SK-N-SH (cell line): ENCODE measurements around the gene PBRM1.
"Not testable (repeated sequence)": the region's sequence is repeated elsewhere in the genome, so short reads cannot be mapped to it uniquely, and the experiment has no call there.

ENCODE experiments used
- CHD2 ChIP-seq: fragments of 150-350 bp; IDR thresholded peaks from 2 replicates; pipeline ENCODE4 v1.6.1; 2018; ENCODE audit warnings: low read length; ENCODE audit not compliant: partially characterized antibody
- EP300 ChIP-seq, 2 experiments: IDR thresholded peaks; 2 replicates each; pipeline versions ENCODE4 v1.4.0 to v1.6.1; 2012; ENCODE audit warnings: borderline replicate concordance in 1 of 2, low read depth in 1 of 2, low read length in 1 of 2
- EZH2phosphoT487 ChIP-seq: fragments of 200-600 bp; sonication (generic); IDR thresholded peaks from 2 replicates; pipeline ENCODE4 v1.6.1; 2017; ENCODE audit warnings: low read depth, mixed run types, mild to moderate bottlenecking, antibody characterized with exemption, moderate library complexity, borderline replicate concordance
- FOXM1 ChIP-seq: IDR thresholded peaks from 2 replicates; pipeline ENCODE4 v1.4.0; 2012; ENCODE audit warnings: low read depth, mild to moderate bottlenecking
- MEF2A ChIP-seq: IDR thresholded peaks from 2 replicates; pipeline ENCODE4 v1.4.0; 2012; ENCODE audit warnings: low read depth, borderline replicate concordance
- MXI1 ChIP-seq: IDR thresholded peaks from 2 replicates; pipeline ENCODE4 v1.6.1; 2012; ENCODE audit warnings: mild to moderate bottlenecking, low read depth, low read length, improper control_type of control experiment
- NFIC ChIP-seq: IDR thresholded peaks from 2 replicates; pipeline ENCODE4 v1.4.0; 2012; ENCODE audit warnings: borderline replicate concordance
- PBX3 ChIP-seq: IDR thresholded peaks from 2 replicates; pipeline ENCODE4; 2012
- POLR2AphosphoS5 ChIP-seq: IDR thresholded peaks from 2 replicates; pipeline ENCODE4 v1.6.1; 2012; ENCODE audit warnings: low read depth, low read length
- USF2 ChIP-seq: fragments of 150-350 bp; IDR thresholded peaks from 2 replicates; pipeline ENCODE4 v1.6.1; 2017; ENCODE audit warnings: antibody characterized with exemption, low read length, low read depth, borderline replicate concordance
- YY1 ChIP-seq: IDR thresholded peaks from 2 replicates; pipeline ENCODE4 v1.4.0; 2012; ENCODE audit warnings: low read depth, mild to moderate bottlenecking
- TF ChIP-seq, protein P1 (sequence below): IDR thresholded peaks from 2 replicates; pipeline ENCODE4 v1.4.0; 2012; ENCODE audit warnings: low read depth
- TF ChIP-seq, protein P2 (sequence below): fragments of 200-600 bp; sonication (generic); IDR thresholded peaks from 2 replicates; pipeline ENCODE4 v1.6.1; 2017; ENCODE audit warnings: antibody characterized with exemption, mild to moderate bottlenecking, moderate library complexity

- TF ChIP-seq, protein P1, sequence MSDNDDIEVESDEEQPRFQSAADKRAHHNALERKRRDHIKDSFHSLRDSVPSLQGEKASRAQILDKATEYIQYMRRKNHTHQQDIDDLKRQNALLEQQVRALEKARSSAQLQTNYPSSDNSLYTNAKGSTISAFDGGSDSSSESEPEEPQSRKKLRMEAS = not testable (repeated sequence)
- TF ChIP-seq, protein P2, sequence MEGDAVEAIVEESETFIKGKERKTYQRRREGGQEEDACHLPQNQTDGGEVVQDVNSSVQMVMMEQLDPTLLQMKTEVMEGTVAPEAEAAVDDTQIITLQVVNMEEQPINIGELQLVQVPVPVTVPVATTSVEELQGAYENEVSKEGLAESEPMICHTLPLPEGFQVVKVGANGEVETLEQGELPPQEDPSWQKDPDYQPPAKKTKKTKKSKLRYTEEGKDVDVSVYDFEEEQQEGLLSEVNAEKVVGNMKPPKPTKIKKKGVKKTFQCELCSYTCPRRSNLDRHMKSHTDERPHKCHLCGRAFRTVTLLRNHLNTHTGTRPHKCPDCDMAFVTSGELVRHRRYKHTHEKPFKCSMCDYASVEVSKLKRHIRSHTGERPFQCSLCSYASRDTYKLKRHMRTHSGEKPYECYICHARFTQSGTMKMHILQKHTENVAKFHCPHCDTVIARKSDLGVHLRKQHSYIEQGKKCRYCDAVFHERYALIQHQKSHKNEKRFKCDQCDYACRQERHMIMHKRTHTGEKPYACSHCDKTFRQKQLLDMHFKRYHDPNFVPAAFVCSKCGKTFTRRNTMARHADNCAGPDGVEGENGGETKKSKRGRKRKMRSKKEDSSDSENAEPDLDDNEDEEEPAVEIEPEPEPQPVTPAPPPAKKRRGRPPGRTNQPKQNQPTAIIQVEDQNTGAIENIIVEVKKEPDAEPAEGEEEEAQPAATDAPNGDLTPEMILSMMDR = not testable (repeated sequence)
- TF ChIP-seq USF2; EP300 (IDR thresholded peaks at IDR 0.05; ENCODE audit: borderline replicate concordance in 1 of 2, low read depth in 1 of 2, low read length in 1 of 2); YY1; MEF2A; MXI1; POLR2AphosphoS5; NFIC; FOXM1; CHD2; PBX3; EZH2phosphoT487: not testable (repeated sequence)
These were observed 43.0 kb upstream of the PBRM1 start for GRCh38 chr3:52728753-52729152.
